Stimulated activated CD4-positive, alpha-beta T cell treated with anti-CD3 and anti-CD28 coated beads, TNF-alpha, amount 100 ng/mL, for 4 hours (primary cell): ENCODE results near the gene HSPH1.
"Not testable (repeated sequence)": the region's sequence is repeated elsewhere in the genome, so short reads cannot be mapped to it uniquely, and the experiment has no call there.

Experiments used
- DNase-seq, 3 experiments: peaks; one replicate each; pipeline ENCODE4 v3.0.0-alpha.2; 2020; ENCODE audit warnings: low read depth in 3 of 3

HSPH1 gene

GRCh38 chr13:31177813-31178495 is 16.2 kb upstream of the HSPH1 start:
- DNase-seq, result not testable (repeated sequence)

- no peak for DNase-seq
Observed at GRCh38 chr13:31175847-31176532, 14.3 kb upstream of the HSPH1 start.

- no peak for DNase-seq
Observed at GRCh38 chr13:31174018-31174417, 12.3 kb upstream of the HSPH1 start.

GRCh38 chr13:31172535-31172934 is 10.8 kb upstream of the HSPH1 start:
- no peak for DNase-seq

- no peak for DNase-seq
Observed at GRCh38 chr13:31172001-31172400, 10.3 kb upstream of the HSPH1 start.

GRCh38 chr13:31168736-31169135 is 7.0 kb upstream of the HSPH1 start:
- DNase-seq, result no peak

GRCh38 chr13:31168166-31168565 is 6.5 kb upstream of the HSPH1 start:
- DNase-seq, result no peak

GRCh38 chr13:31167490-31167889 is 5.8 kb upstream of the HSPH1 start:
- no peak for DNase-seq

GRCh38 chr13:31166591-31166990 is 4.9 kb upstream of the HSPH1 start:
- no peak for DNase-seq

GRCh38 chr13:31162151-31163008 is 676 bp upstream of the HSPH1 start:
- peak; percentile 79 to 92 (median 91) for DNase-seq

- peak; percentile 40 to 57 (median 50) for DNase-seq
Observed at GRCh38 chr13:31160857-31161556, 697 bp downstream of the HSPH1 start.

GRCh38 chr13:31159306-31159705 is 2.4 kb downstream of the HSPH1 start:
- no peak for DNase-seq

GRCh38 chr13:31154939-31155338 is 6.8 kb downstream of the HSPH1 start:
- DNase-seq, result no peak

- DNase-seq, result no peak
Observed at GRCh38 chr13:31151837-31152236, 9.9 kb downstream of the HSPH1 start.

GRCh38 chr13:31150315-31150985 is 11.3 kb downstream of the HSPH1 start:
- no peak for DNase-seq

GRCh38 chr13:31149604-31150003 is 12.1 kb downstream of the HSPH1 start:
- no peak for DNase-seq

- no peak for DNase-seq
Observed at GRCh38 chr13:31145417-31145816, 16.3 kb downstream of the HSPH1 start.

- no peak for DNase-seq
Observed at GRCh38 chr13:31138515-31138914, 23.2 kb downstream of the HSPH1 start.

- DNase-seq, result no peak
Observed at GRCh38 chr13:31136724-31137123, 25.0 kb downstream of the HSPH1 start.

GRCh38 chr13:31134039-31134711 is 27.5 kb downstream of the HSPH1 start:
- DNase-seq, result no peak

- DNase-seq, result no peak
Observed at GRCh38 chr13:31133621-31134020, 28.1 kb downstream of the HSPH1 start.
